ENCODE measurements around the gene OOSP4A.

- TF ChIP-seq EZH2phosphoT487 (IDR thresholded peaks at IDR 0.05; ENCODE audit: insufficient read depth, low read depth) (no peak), EZH2 (IDR thresholded peaks at IDR 0.05; ENCODE audit: insufficient read depth, poor library complexity, severe bottlenecking) (no peak)
Measured at GRCh38 chr11:59984368-59984767, 20.5 kb downstream of the OOSP4A start.
